BLaER1 treated with 17β-estradiol and CSF1 and Interleukin-3, amounts not matched to agents 10 nM and 100 nM (cell line): ENCODE data around the gene XRCC5.

Source experiments
- H3K27ac ChIP-seq, 11 experiments: shearing (Covaris generic); formaldehyde crosslinking; 2 replicates each; pipeline ENCODE4 v1.8.1; 2022
- H3K27me3 ChIP-seq, 11 experiments: shearing (Covaris generic); formaldehyde crosslinking; 2 replicates each; pipeline ENCODE4 v1.8.1; 2022
- H3K36me3 ChIP-seq, 11 experiments: shearing (Covaris generic); formaldehyde crosslinking; 2 replicates each; pipeline ENCODE4 v1.8.1; 2022
- H3K4me1 ChIP-seq, 10 experiments: shearing (Covaris generic); formaldehyde crosslinking; 2 replicates each; pipeline ENCODE4 v1.8.1; 2022
- H3K4me2 ChIP-seq, 11 experiments: shearing (Covaris generic); formaldehyde crosslinking; 2 replicates each; pipeline ENCODE4 v1.8.1; 2022
- H3K4me3 ChIP-seq, 10 experiments: shearing (Covaris generic); formaldehyde crosslinking; 2 replicates each; pipeline ENCODE4 v1.8.1; 2022
- H3K9ac ChIP-seq, 11 experiments: shearing (Covaris generic); formaldehyde crosslinking; 2 replicates each; pipeline ENCODE4 v1.8.1; 2022
- H3K9me3 ChIP-seq, 11 experiments: shearing (Covaris generic); formaldehyde crosslinking; replicated peaks in 1 of 11; 2 replicates each; pipeline ENCODE4 v1.8.1; 2022
- H4K20me1 ChIP-seq, 11 experiments: shearing (Covaris generic); formaldehyde crosslinking; 2 replicates each; pipeline ENCODE4 v1.8.1; 2022
- Cebpa-rat ChIP-seq, 11 experiments: shearing (Covaris generic); IDR thresholded peaks; 2 replicates each; pipeline ENCODE4 v1.8.1; 2022

The XRCC5 gene

GRCh38 chr2:216164087-216164486, 54.9 kb downstream of the XRCC5 start:
- Histone ChIP-seq H4K20me1 (peaks cover 0 to 100% (median 81%) of the 10 kb centered on the region in 11 experiments; a peak in 20 of 22 replicates), H3K36me3 (peaks cover 87 to 100% (median 100%) of the 10 kb centered on the region in 11 experiments), H3K27me3 (no peaks in the 10 kb centered on the region), H3K4me3 (no peak overlapping the region), H3K4me2 (no peak overlapping the region), H3K9ac (no peak overlapping the region), H3K9me3 (no peaks in the 10 kb centered on the region), H3K27ac (peak overlapping the region in 3 of 11 experiments; percentile 2 to 73 (median 61); a peak in 1 of 22 replicates), H3K4me1 (peaks cover 0 to 47% (median 0%) of the 10 kb centered on the region in 10 experiments; a peak in 7 of 20 replicates)
- TF ChIP-seq Cebpa-rat (IDR thresholded peaks at IDR 0.05), result no peak

- Histone ChIP-seq H3K4me2 (peak overlapping the region in 2 of 11 experiments; percentile 72 to 82; a peak in 2 of 22 replicates), H3K27ac (peak overlapping the region in 4 of 11 experiments; percentile 2 to 73 (median 57); a peak in 4 of 22 replicates), H3K9me3 (no peaks in the 10 kb centered on the region), H4K20me1 (peaks cover 0 to 100% (median 81%) of the 10 kb centered on the region in 11 experiments; a peak in 20 of 22 replicates), H3K4me3 (no peak overlapping the region), H3K9ac (no peak overlapping the region), H3K27me3 (no peaks in the 10 kb centered on the region), H3K4me1 (peaks cover 0 to 52% (median under 1%) of the 10 kb centered on the region in 10 experiments; a peak in 9 of 20 replicates), H3K36me3 (peaks cover 85 to 100% (median 100%) of the 10 kb centered on the region in 11 experiments)
- no peak for TF ChIP-seq Cebpa-rat (IDR thresholded peaks at IDR 0.05)
Observed at GRCh38 chr2:216164576-216164975, 55.4 kb downstream of the XRCC5 start.

- H4K20me1 ChIP-seq, result peaks cover 0 to 100% (median 85%) of the 10 kb centered on the region in 11 experiments; a peak in 19 of 22 replicates
- H3K4me3 ChIP-seq, result no peak overlapping the region
- no peak for TF ChIP-seq Cebpa-rat (IDR thresholded peaks at IDR 0.05)
- H3K9ac ChIP-seq, result peak overlapping the region in 3 of 11 experiments; percentile 40 to 53 (median 48); a peak in 4 of 22 replicates
- H3K27ac ChIP-seq, result peak overlapping the region in 3 of 11 experiments; percentile 53 to 73 (median 61); a peak in 6 of 22 replicates
- peaks cover 73 to 100% (median 100%) of the 10 kb centered on the region in 11 experiments for H3K36me3 ChIP-seq
- peak overlapping the region in 3 of 11 experiments; percentile 33 to 82 (median 72); a peak in 5 of 22 replicates for H3K4me2 ChIP-seq
- no peaks in the 10 kb centered on the region for H3K9me3 ChIP-seq
- no peaks in the 10 kb centered on the region for H3K27me3 ChIP-seq
- peaks cover 0 to 63% (median 4%) of the 10 kb centered on the region in 10 experiments; a peak in 9 of 20 replicates for H3K4me1 ChIP-seq
Observed at GRCh38 chr2:216165711-216166110, 56.6 kb downstream of the XRCC5 start.

GRCh38 chr2:216169087-216169486, 59.9 kb downstream of the XRCC5 start:
- H4K20me1 ChIP-seq, result peaks cover 0 to 100% (median 79%) of the 10 kb centered on the region in 11 experiments; a peak in 20 of 22 replicates
- H3K27me3 ChIP-seq, result no peaks in the 10 kb centered on the region
- peaks cover 57 to 100% (median 96%) of the 10 kb centered on the region in 11 experiments for H3K36me3 ChIP-seq

GRCh38 chr2:216170076-216170763, 61.1 kb downstream of the XRCC5 start:
- Histone ChIP-seq H3K4me1 (peaks cover 0 to 66% (median 11%) of the 10 kb centered on the region in 10 experiments; a peak in 10 of 20 replicates), H3K36me3 (peaks cover 58 to 100% (median 96%) of the 10 kb centered on the region in 11 experiments), H3K4me2 (peak overlapping the region in 4 of 11 experiments; percentile 6 to 79 (median 61); a peak in 6 of 22 replicates), H3K9me3 (no peaks in the 10 kb centered on the region), H3K4me3 (no peak overlapping the region), H3K9ac (no peak overlapping the region), H3K27me3 (no peaks in the 10 kb centered on the region), H4K20me1 (peaks cover 0 to 100% (median 80%) of the 10 kb centered on the region in 11 experiments; a peak in 20 of 22 replicates), H3K27ac (peak overlapping the region in 3 of 11 experiments; percentile 14 to 40 (median 32); a peak in 7 of 22 replicates)
- TF ChIP-seq Cebpa-rat (IDR thresholded peaks at IDR 0.05), result no peak

More at GRCh38 chr2:216169087-216169486, 59.9 kb downstream of the XRCC5 start:
- Histone ChIP-seq H3K9ac (no peak overlapping the region), H3K4me3 (no peak overlapping the region), H3K27ac (no peak overlapping the region), H3K4me1 (peaks cover 0 to 77% (median 8%) of the 10 kb centered on the region in 10 experiments; a peak in 10 of 20 replicates), H3K4me2 (peak overlapping the region in 3 of 11 experiments; percentile 55 to 79 (median 67); a peak in 6 of 22 replicates), H3K9me3 (no peaks in the 10 kb centered on the region)
- TF ChIP-seq Cebpa-rat (IDR thresholded peaks at IDR 0.05), result peak in 6 of 11 experiments; percentile 20 to 70 (median 55); a peak in 7 of 22 replicates

- Histone ChIP-seq H3K9ac (no peak overlapping the region), H3K4me2 (peak overlapping the region in 3 of 11 experiments; percentile 55 to 79 (median 67); a peak in 6 of 22 replicates), H3K4me1 (peaks cover 0 to 58% (median 11%) of the 10 kb centered on the region in 10 experiments; a peak in 10 of 20 replicates), H3K4me3 (no peak overlapping the region), H3K27me3 (no peaks in the 10 kb centered on the region), H3K27ac (peak overlapping the region in 2 of 11 experiments; percentile 14 to 32; a peak in 5 of 22 replicates), H3K9me3 (no peaks in the 10 kb centered on the region), H3K36me3 (peaks cover 62 to 100% (median 96%) of the 10 kb centered on the region in 11 experiments), H4K20me1 (peaks cover 0 to 100% (median 79%) of the 10 kb centered on the region in 11 experiments; a peak in 20 of 22 replicates)
- TF ChIP-seq Cebpa-rat (IDR thresholded peaks at IDR 0.05), result no peak
Observed at GRCh38 chr2:216171011-216171410, 61.9 kb downstream of the XRCC5 start.

- no peaks in the 10 kb centered on the region for H3K9me3 ChIP-seq
- H3K4me2 ChIP-seq, result peak overlapping the region in 1 of 11 experiments; percentile 67; a peak in 1 of 22 replicates
- H3K27me3 ChIP-seq, result no peaks in the 10 kb centered on the region
- peaks cover 4 to 100% (median 74%) of the 10 kb centered on the region in 11 experiments; a peak in 20 of 22 replicates for H4K20me1 ChIP-seq
- peaks cover 64 to 100% (median 98%) of the 10 kb centered on the region in 11 experiments for H3K36me3 ChIP-seq
- peaks cover 0 to 50% (median 11%) of the 10 kb centered on the region in 10 experiments; a peak in 10 of 20 replicates for H3K4me1 ChIP-seq
- H3K9ac ChIP-seq, result no peak overlapping the region
- no peak for TF ChIP-seq Cebpa-rat (IDR thresholded peaks at IDR 0.05)
- no peak overlapping the region for H3K4me3 ChIP-seq
- no peak overlapping the region for H3K27ac ChIP-seq
Observed at GRCh38 chr2:216172493-216172892, 63.3 kb downstream of the XRCC5 start.

- peaks cover 6 to 31% (median 21%) of the 10 kb centered on the region in 10 experiments; a peak in 18 of 20 replicates for H3K4me1 ChIP-seq
- H3K4me2 ChIP-seq, result no peak overlapping the region
- no peaks in the 10 kb centered on the region for H3K27me3 ChIP-seq
- no peaks in the 10 kb centered on the region for H3K9me3 ChIP-seq
- TF ChIP-seq Cebpa-rat (IDR thresholded peaks at IDR 0.05), result no peak
- H4K20me1 ChIP-seq, result peaks cover 39 to 100% (median 85%) of the 10 kb centered on the region in 11 experiments; a peak in 21 of 22 replicates
- no peak overlapping the region for H3K27ac ChIP-seq
- H3K4me3 ChIP-seq, result no peak overlapping the region
- H3K36me3 ChIP-seq, result peaks cover 74 to 100% (median 95%) of the 10 kb centered on the region in 11 experiments
- H3K9ac ChIP-seq, result no peak overlapping the region
Observed at GRCh38 chr2:216179015-216179414, 69.9 kb downstream of the XRCC5 start.
